ENCODE results near the gene CANT1.
"Not testable (repeated sequence)": the region's sequence is repeated elsewhere in the genome, so short reads cannot be mapped to it uniquely, and the experiment has no call there.

Gene CANT1

GRCh38 chr17:79043191-79043930 is 33.8 kb upstream of the CANT1 start:
- no peak for FAIRE-seq

GRCh38 chr17:79042421-79043190 is 33.0 kb upstream of the CANT1 start:
- FAIRE-seq = no peak

GRCh38 chr17:79041723-79042420 is 32.3 kb upstream of the CANT1 start:
- FAIRE-seq = no peak

GRCh38 chr17:79041041-79041570 is 31.5 kb upstream of the CANT1 start:
- FAIRE-seq = no peak

GRCh38 chr17:79039886-79040285 is 30.3 kb upstream of the CANT1 start:
- FAIRE-seq = no peak

- FAIRE-seq = no peak
These were observed 29.6 kb upstream of the CANT1 start for GRCh38 chr17:79039171-79039570.

- no peak for FAIRE-seq
These were observed 29.1 kb upstream of the CANT1 start for GRCh38 chr17:79038545-79039135.

- FAIRE-seq = no peak
These were observed 27.0 kb upstream of the CANT1 start for GRCh38 chr17:79036596-79036995.

- FAIRE-seq = no peak
These were observed 26.6 kb upstream of the CANT1 start for GRCh38 chr17:79036181-79036580.

- FAIRE-seq = no peak
These were observed 26.1 kb upstream of the CANT1 start for GRCh38 chr17:79035686-79036085.

GRCh38 chr17:79034931-79035485 is 25.4 kb upstream of the CANT1 start:
- FAIRE-seq = no peak

- no peak for FAIRE-seq
These were observed 24.4 kb upstream of the CANT1 start for GRCh38 chr17:79033741-79034501.

- no peak for FAIRE-seq
These were observed 23.6 kb upstream of the CANT1 start for GRCh38 chr17:79033046-79033616.

- FAIRE-seq = no peak
These were observed 22.7 kb upstream of the CANT1 start for GRCh38 chr17:79031996-79032875.

- not testable (repeated sequence) for FAIRE-seq
These were observed 21.1 kb upstream of the CANT1 start for GRCh38 chr17:79030636-79031035.

GRCh38 chr17:79029327-79030009 is 19.9 kb upstream of the CANT1 start:
- no peak for FAIRE-seq

GRCh38 chr17:79028496-79029326 is 19.1 kb upstream of the CANT1 start:
- FAIRE-seq = no peak

GRCh38 chr17:79027925-79028491 is 18.4 kb upstream of the CANT1 start:
- no peak for FAIRE-seq

Data from colon (tissue), 2 donors.